ENCODE measurements around the gene KLHL29. TPM values are rescaled to one million over a fixed set of nuclear protein-coding genes. Genes with fewer than 3 reads are reported as not detected.

Gene KLHL29
- total and polyA plus RNA-seq, 2 of the 13 experiments (the other 11 are each of a cell fraction or from before 2014, with no cell fraction given), result 0.01 TPM; not detected in 1

DNA sequence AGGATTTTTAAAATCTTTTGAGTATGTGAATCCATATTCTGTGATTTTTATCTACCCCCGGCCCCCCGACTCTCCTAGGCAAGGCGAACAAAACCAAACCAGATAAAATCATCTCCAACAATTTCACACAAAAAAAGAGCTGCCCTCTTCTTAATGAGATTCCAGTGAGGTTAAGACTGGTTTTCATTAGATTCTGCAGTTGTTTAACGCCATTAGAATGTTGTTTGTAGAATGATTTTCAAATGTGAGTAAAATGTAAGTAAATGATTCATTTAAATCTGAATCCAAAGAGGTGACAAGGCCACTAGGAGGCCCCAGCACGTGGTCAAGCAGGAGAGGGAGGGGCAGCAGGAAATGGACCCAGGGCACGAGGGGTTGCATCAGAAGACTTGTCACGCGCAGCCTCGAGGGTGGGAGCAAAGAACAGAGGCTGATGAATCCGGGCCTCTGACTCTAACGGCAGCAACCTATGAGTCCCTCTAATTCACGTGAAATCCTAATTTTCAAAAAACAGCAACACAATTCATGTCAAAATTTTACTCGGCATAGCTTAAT lies 24.3 kb upstream of the KLHL29 start (continued):
- no peak for TF ChIP-seq ZNF547 (CRISPR knock-in tag; IDR thresholded peaks at IDR 0.05)
- TF ChIP-seq BORCS8-MEF2B (CRISPR knock-in tag; IDR thresholded peaks at IDR 0.05), result peak; percentile 40; the same call in 1 of the 2 replicates
- TF ChIP-seq CEBPB (IDR thresholded peaks at IDR 0.05; ENCODE audit: borderline replicate concordance, low read depth, low read length), result peak; percentile 54; the same call in 1 of the 2 replicates
- TF ChIP-seq MTERF4 (CRISPR knock-in tag; IDR thresholded peaks at IDR 0.05), result no peak
- no peak for TF ChIP-seq ZNF839 (CRISPR knock-in tag; IDR thresholded peaks at IDR 0.05; ENCODE audit: borderline replicate concordance)
- peak; percentile 37; the same call in 1 of the 2 replicates for TF ChIP-seq SIX4 (CRISPR knock-in tag; IDR thresholded peaks at IDR 0.05)
- TF ChIP-seq, protein P1, sequence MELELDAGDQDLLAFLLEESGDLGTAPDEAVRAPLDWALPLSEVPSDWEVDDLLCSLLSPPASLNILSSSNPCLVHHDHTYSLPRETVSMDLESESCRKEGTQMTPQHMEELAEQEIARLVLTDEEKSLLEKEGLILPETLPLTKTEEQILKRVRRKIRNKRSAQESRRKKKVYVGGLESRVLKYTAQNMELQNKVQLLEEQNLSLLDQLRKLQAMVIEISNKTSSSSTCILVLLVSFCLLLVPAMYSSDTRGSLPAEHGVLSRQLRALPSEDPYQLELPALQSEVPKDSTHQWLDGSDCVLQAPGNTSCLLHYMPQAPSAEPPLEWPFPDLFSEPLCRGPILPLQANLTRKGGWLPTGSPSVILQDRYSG (CRISPR knock-in tag; IDR thresholded peaks at IDR 0.05), result peak; percentile 73; the same call in 1 of the 2 replicates
- TF ChIP-seq ETV6 (CRISPR knock-in tag; conservative IDR thresholded peaks at IDR 0.05), result no peak
- TF ChIP-seq MEIS1 (CRISPR knock-in tag; IDR thresholded peaks at IDR 0.05; ENCODE audit: borderline replicate concordance), result no peak
- no peak for TF ChIP-seq HOXD1 (CRISPR knock-in tag; IDR thresholded peaks at IDR 0.05)
- TF ChIP-seq AGO1 (IDR thresholded peaks at IDR 0.05; ENCODE audit: low read depth, low read length, poor library complexity, severe bottlenecking), result no peak
- no peak for TF ChIP-seq ZNF235 (CRISPR knock-in tag; IDR thresholded peaks at IDR 0.05; ENCODE audit: borderline replicate concordance)
- 0 out of 2 replicates have a peak, but pooled peaks have one; percentile 61 for TF ChIP-seq MIER2 (CRISPR knock-in tag; IDR thresholded peaks at IDR 0.05)
- peak; percentile 46; the same call in 1 of the 2 replicates for TF ChIP-seq ARNTL (CRISPR knock-in tag; IDR thresholded peaks at IDR 0.05)
- TF ChIP-seq ZNF12 (CRISPR knock-in tag; IDR thresholded peaks at IDR 0.05), result peak; percentile 71; the same call in 1 of the 2 replicates
- no peak for TF ChIP-seq HNRNPL (IDR thresholded peaks at IDR 0.05; ENCODE audit: low read depth, low read length)
- TF ChIP-seq HOXA5 (CRISPR knock-in tag; IDR thresholded peaks at IDR 0.05), result 0 out of 2 replicates have a peak, but pooled peaks have one; percentile 44
- TF ChIP-seq AHR (CRISPR knock-in tag; IDR thresholded peaks at IDR 0.05), result peak; percentile 30; the same call in 1 of the 2 replicates
- TF ChIP-seq ZGPAT (CRISPR knock-in tag; IDR thresholded peaks at IDR 0.05), result no peak
- TF ChIP-seq CREB1 (IDR thresholded peaks at IDR 0.05), result no peak
- no peak for TF ChIP-seq CREB1 (CRISPR knock-in tag; IDR thresholded peaks at IDR 0.05)
- TF ChIP-seq FOSL1 (CRISPR knock-in tag; IDR thresholded peaks at IDR 0.05; ENCODE audit: borderline replicate concordance), result no peak
- peak; percentile 63 for TF ChIP-seq PATZ1 (CRISPR knock-in tag; IDR thresholded peaks at IDR 0.05)
- TF ChIP-seq ZNF446 (CRISPR knock-in tag; IDR thresholded peaks at IDR 0.05), result 0 out of 2 replicates have a peak, but pooled peaks have one; percentile 35
- no peak for TF ChIP-seq ZNF160 (CRISPR knock-in tag; IDR thresholded peaks at IDR 0.05)
- TF ChIP-seq ZBTB21 (CRISPR knock-in tag; IDR thresholded peaks at IDR 0.05), result no peak
- TF ChIP-seq ZNF740 (CRISPR knock-in tag; IDR thresholded peaks at IDR 0.05), result no peak

Measured in HepG2 (cell line).